Measurements from ENCODE around the gene DTNBP1.

Gene DTNBP1

DNA sequence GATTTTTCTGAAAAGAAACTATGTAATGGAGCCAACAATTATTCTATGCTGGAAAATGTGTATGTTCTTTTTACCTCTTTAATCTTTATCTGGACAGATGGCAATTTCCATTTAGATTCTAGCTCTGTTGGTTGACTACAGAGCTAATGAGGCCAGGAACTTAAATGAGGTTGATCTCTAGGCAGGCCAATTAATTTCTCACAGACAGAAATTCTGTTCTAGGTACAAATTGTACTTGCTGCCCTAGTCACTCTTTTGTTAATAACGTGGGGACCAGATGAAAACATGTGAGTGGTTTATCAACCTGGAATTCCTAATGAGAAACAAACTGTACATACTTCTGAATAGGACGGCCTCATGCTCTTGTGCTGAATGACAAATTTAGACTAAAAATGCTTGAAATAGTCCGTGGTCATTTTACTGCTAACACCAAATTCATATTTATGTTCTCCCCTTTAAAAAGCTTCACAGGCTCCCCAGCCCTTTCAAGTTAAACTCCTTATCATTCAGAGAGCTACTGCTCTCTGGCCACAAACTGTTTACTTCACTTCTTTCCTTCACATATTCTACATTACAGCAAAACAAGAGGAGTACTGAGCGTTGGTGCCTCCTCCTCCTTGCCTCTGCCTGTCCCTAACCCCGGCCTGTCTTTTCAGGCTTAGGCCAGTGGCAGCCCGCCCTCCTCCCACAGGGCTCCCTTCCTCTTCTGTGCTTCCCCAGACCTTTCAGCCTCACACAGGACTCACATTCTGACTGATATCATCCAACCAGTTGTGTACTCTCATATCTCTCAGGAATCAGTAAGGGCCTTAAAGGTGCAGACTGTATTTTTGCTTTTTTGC is 41.4 kb downstream of the DTNBP1 start:
- Histone ChIP-seq H3K9me3 (ENCODE audit: control insufficient read depth, insufficient read depth, low read length) (no peaks in the 10 kb centered on the region), H3K27me3 (ENCODE audit: control insufficient read depth, insufficient read depth, low read length) (no peaks in the 10 kb centered on the region), H3K36me3 (ENCODE audit: control insufficient read depth, insufficient read depth, low read length) (no peaks in the 10 kb centered on the region), H3K4me3 (ENCODE audit: low read depth, low read length) (no peak overlapping the region), H3K9ac (ENCODE audit: low read depth, low read length) (no peak overlapping the region), H3K4me1 (ENCODE audit: control insufficient read depth, insufficient read depth, low read length) (peaks cover 3% of the 10 kb centered on the region)

DNA sequence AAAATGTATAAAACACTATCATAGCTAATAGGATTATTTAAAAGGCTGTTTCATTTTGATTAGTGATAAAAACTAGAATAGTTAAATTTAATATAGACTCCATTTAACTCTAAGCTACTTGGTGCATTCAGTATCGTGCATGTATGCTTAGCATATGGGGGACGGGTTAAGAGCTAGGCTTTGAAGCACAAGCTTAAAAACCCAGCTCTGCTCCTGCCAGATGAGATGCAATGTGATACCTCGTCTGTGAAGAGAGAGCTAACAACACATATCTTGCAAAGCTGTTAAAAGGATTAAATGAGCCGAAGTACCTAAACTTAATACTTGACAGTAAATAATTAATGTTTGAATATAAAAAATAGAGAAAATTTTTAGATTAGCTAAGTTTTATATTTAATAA is 42.2 kb downstream of the DTNBP1 start:
- no peak overlapping the region for H3K4me3 ChIP-seq (ENCODE audit: low read depth, low read length)
- peaks cover 11% of the 10 kb centered on the region for H3K4me1 ChIP-seq (ENCODE audit: control insufficient read depth, insufficient read depth, low read length)
- H3K36me3 ChIP-seq (ENCODE audit: control insufficient read depth, insufficient read depth, low read length) = no peaks in the 10 kb centered on the region
- H3K9ac ChIP-seq (ENCODE audit: low read depth, low read length) = no peak overlapping the region
- H3K27me3 ChIP-seq (ENCODE audit: control insufficient read depth, insufficient read depth, low read length) = no peaks in the 10 kb centered on the region
- no peaks in the 10 kb centered on the region for H3K9me3 ChIP-seq (ENCODE audit: control insufficient read depth, insufficient read depth, low read length)

DNA sequence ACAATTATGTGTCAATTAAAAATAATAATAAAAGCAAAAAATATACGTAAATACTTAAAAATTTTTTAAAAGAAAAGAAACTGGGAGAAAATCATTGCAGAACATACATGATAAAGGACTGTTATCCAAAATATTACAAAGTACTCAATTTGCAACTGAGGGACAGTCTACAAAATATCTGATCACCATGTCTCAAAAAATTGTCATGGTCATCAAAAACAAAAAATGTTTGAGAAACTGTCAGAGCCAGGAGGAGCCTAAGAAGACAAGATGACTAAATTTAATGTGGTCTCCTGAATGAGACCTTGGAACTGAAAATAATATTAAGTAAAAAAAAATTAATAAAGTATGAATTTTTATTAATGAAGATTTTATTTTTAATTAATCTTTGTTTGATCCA is 43.5 kb downstream of the DTNBP1 start:
- Histone ChIP-seq H3K9me3 (ENCODE audit: control insufficient read depth, insufficient read depth, low read length) (no peaks in the 10 kb centered on the region), H3K4me1 (ENCODE audit: control insufficient read depth, insufficient read depth, low read length) (peaks cover 14% of the 10 kb centered on the region), H3K27me3 (ENCODE audit: control insufficient read depth, insufficient read depth, low read length) (no peaks in the 10 kb centered on the region), H3K36me3 (ENCODE audit: control insufficient read depth, insufficient read depth, low read length) (no peaks in the 10 kb centered on the region), H3K4me3 (ENCODE audit: low read depth, low read length) (no peak overlapping the region), H3K9ac (ENCODE audit: low read depth, low read length) (no peak overlapping the region)

DNA sequence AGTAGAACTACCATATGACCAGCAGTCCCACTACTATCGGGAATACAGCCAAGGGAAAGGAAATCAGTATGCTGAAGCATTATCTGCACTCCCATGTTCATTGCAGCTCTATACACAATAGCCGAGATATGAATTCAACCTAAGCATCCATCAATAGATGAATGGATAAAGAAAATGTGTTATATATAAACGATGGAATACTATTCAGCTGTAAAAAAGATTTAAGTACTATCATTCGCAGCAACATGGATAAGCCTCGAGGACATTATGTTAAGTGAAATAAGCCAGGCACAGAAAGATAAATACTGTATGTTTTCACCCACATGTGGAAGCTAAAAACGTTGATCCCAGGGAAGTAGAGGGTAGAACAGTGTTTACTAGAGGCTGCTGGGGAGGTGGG is 44.1 kb downstream of the DTNBP1 start:
- Histone ChIP-seq H3K9me3 (ENCODE audit: control insufficient read depth, insufficient read depth, low read length) (no peaks in the 10 kb centered on the region), H3K36me3 (ENCODE audit: control insufficient read depth, insufficient read depth, low read length) (no peaks in the 10 kb centered on the region), H3K9ac (ENCODE audit: low read depth, low read length) (no peak overlapping the region), H3K4me1 (ENCODE audit: control insufficient read depth, insufficient read depth, low read length) (peaks cover 19% of the 10 kb centered on the region), H3K27me3 (ENCODE audit: control insufficient read depth, insufficient read depth, low read length) (no peaks in the 10 kb centered on the region), H3K4me3 (ENCODE audit: low read depth, low read length) (no peak overlapping the region)

DNA sequence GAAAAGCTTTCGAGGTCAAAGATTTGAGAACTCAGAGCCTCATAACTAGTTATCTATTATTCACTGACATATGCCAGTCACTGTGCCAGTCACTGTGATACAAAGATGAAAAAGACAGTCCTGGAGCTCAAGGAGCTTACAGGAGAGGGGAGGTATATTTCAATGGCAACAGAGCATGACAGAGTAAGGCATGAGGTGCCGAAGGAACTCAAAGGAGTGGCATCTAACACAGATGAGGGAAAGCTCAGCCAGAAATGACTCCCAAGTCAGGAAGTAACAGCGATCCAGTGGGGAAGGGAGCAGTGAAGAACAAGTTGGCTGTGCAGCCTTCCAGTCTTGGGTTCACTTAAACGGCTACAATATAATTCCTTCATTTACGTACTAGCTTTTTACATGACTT is 46.6 kb downstream of the DTNBP1 start:
- Histone ChIP-seq H3K36me3 (ENCODE audit: control insufficient read depth, insufficient read depth, low read length) (no peaks in the 10 kb centered on the region), H3K4me1 (ENCODE audit: control insufficient read depth, insufficient read depth, low read length) (peaks cover 16% of the 10 kb centered on the region), H3K4me3 (ENCODE audit: low read depth, low read length) (no peak overlapping the region), H3K9ac (ENCODE audit: low read depth, low read length) (no peak overlapping the region), H3K9me3 (ENCODE audit: control insufficient read depth, insufficient read depth, low read length) (no peaks in the 10 kb centered on the region), H3K27me3 (ENCODE audit: control insufficient read depth, insufficient read depth, low read length) (no peaks in the 10 kb centered on the region)

DNA sequence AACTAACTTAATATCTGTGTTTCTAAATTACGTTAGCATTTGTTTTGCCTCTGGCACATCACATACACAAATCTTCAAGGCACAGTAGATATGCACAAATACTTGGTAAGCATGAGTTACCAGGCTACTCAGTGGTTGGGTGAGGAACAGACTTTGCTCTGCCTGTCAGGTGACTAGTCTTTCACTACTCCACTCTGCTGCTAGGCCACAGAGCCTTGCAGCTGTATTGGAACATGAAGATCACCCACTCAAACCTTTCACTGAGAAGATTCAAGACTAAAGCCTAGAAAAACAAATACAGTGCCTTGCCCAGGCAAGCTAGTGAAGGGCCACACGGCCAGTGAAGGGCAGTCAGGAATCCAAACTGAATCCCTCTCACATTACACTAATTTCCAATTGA is 47.0 kb downstream of the DTNBP1 start:
- Histone ChIP-seq H3K36me3 (ENCODE audit: control insufficient read depth, insufficient read depth, low read length) (no peaks in the 10 kb centered on the region), H3K27me3 (ENCODE audit: control insufficient read depth, insufficient read depth, low read length) (no peaks in the 10 kb centered on the region), H3K9ac (ENCODE audit: low read depth, low read length) (no peak overlapping the region), H3K4me3 (ENCODE audit: low read depth, low read length) (no peak overlapping the region), H3K4me1 (ENCODE audit: control insufficient read depth, insufficient read depth, low read length) (peaks cover 16% of the 10 kb centered on the region), H3K9me3 (ENCODE audit: control insufficient read depth, insufficient read depth, low read length) (no peaks in the 10 kb centered on the region)

DNA sequence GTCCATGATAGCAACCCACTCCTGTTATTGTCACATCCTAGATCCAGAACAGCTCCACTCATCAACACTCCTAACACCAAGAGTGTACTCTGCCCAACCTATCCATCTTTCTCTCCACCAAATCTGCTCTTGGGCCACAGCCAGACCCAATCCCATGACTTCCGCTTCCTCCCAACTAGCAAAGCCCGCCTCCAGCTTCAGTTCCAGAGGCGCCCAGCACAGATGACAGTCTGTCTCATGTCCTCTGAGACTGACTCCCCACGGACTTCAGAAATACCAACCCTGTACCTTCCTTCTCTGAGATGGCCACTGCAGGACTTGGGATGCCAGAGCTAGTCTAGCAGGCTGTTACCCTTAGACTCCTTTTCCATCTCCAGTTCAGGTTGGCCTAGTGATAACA is 48.6 kb downstream of the DTNBP1 start:
- Histone ChIP-seq H3K9ac (ENCODE audit: low read depth, low read length) (no peak overlapping the region), H3K4me1 (ENCODE audit: control insufficient read depth, insufficient read depth, low read length) (peaks cover 16% of the 10 kb centered on the region), H3K9me3 (ENCODE audit: control insufficient read depth, insufficient read depth, low read length) (no peaks in the 10 kb centered on the region), H3K36me3 (ENCODE audit: control insufficient read depth, insufficient read depth, low read length) (no peaks in the 10 kb centered on the region), H3K4me3 (ENCODE audit: low read depth, low read length) (no peak overlapping the region), H3K27me3 (ENCODE audit: control insufficient read depth, insufficient read depth, low read length) (no peaks in the 10 kb centered on the region)

DNA sequence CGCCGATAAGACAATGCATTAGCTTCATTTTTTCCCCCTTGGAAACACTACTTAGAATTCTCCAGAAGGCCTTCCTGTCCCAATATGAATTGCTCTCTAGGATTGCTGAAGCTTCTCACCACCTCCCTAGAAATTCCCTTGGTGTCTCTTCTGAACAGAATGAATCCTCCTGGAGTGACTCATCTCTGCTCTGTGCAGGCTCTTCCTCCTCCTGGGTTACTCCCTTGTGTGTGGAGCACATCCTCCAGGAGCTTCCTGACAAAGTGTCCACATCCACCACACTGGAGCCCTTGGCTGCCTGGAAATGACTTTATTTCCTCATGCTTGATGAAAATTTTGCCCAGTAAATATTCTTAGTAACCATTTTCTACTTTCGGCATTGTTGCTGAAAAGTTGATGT is 54.4 kb downstream of the DTNBP1 start:
- Histone ChIP-seq H3K4me1 (ENCODE audit: control insufficient read depth, insufficient read depth, low read length) (no peaks in the 10 kb centered on the region), H3K9ac (ENCODE audit: low read depth, low read length) (no peak overlapping the region), H3K4me3 (ENCODE audit: low read depth, low read length) (no peak overlapping the region), H3K36me3 (ENCODE audit: control insufficient read depth, insufficient read depth, low read length) (no peaks in the 10 kb centered on the region), H3K9me3 (ENCODE audit: control insufficient read depth, insufficient read depth, low read length) (no peaks in the 10 kb centered on the region), H3K27me3 (ENCODE audit: control insufficient read depth, insufficient read depth, low read length) (no peaks in the 10 kb centered on the region)

DNA sequence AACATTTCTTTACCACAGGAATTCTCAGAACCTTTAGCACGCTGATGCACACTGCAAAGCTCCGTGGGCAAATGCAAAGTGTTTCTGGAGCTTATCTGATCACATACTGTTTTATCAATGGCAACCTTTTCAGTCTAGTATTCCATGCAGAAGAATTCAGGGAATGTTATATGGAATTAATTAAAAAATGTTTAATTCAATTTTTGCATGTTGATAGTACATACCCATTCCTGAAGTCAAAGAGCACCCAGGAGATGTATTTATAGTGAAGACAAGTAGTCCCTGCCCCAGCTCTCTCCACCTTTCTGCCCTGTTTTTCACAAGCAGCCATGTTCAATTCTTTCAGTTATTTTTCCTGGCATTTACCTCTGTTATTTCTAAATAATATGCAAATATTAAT is 55.2 kb downstream of the DTNBP1 start:
- Histone ChIP-seq H3K36me3 (ENCODE audit: control insufficient read depth, insufficient read depth, low read length) (no peaks in the 10 kb centered on the region), H3K9ac (ENCODE audit: low read depth, low read length) (no peak overlapping the region), H3K4me1 (ENCODE audit: control insufficient read depth, insufficient read depth, low read length) (no peaks in the 10 kb centered on the region), H3K27me3 (ENCODE audit: control insufficient read depth, insufficient read depth, low read length) (no peaks in the 10 kb centered on the region), H3K9me3 (ENCODE audit: control insufficient read depth, insufficient read depth, low read length) (no peaks in the 10 kb centered on the region), H3K4me3 (ENCODE audit: low read depth, low read length) (no peak overlapping the region)

- Histone ChIP-seq H3K36me3 (ENCODE audit: control insufficient read depth, insufficient read depth, low read length) (no peaks in the 10 kb centered on the region), H3K4me3 (ENCODE audit: low read depth, low read length) (no peak overlapping the region), H3K9me3 (ENCODE audit: control insufficient read depth, insufficient read depth, low read length) (no peaks in the 10 kb centered on the region), H3K4me1 (ENCODE audit: control insufficient read depth, insufficient read depth, low read length) (no peaks in the 10 kb centered on the region), H3K27me3 (ENCODE audit: control insufficient read depth, insufficient read depth, low read length) (no peaks in the 10 kb centered on the region), H3K9ac (ENCODE audit: low read depth, low read length) (no peak overlapping the region)
Observed at GRCh38 chr6:15606347-15606746, 56.5 kb downstream of the DTNBP1 start.

GRCh38 chr6:15604843-15605242 is 58.0 kb downstream of the DTNBP1 start:
- H3K4me3 ChIP-seq (ENCODE audit: low read depth, low read length) = no peak overlapping the region
- H3K4me1 ChIP-seq (ENCODE audit: control insufficient read depth, insufficient read depth, low read length) = no peaks in the 10 kb centered on the region
- no peaks in the 10 kb centered on the region for H3K27me3 ChIP-seq (ENCODE audit: control insufficient read depth, insufficient read depth, low read length)
- H3K9me3 ChIP-seq (ENCODE audit: control insufficient read depth, insufficient read depth, low read length) = no peaks in the 10 kb centered on the region
- H3K36me3 ChIP-seq (ENCODE audit: control insufficient read depth, insufficient read depth, low read length) = no peaks in the 10 kb centered on the region
- H3K9ac ChIP-seq (ENCODE audit: low read depth, low read length) = no peak overlapping the region

- no peaks in the 10 kb centered on the region for H3K27me3 ChIP-seq (ENCODE audit: control insufficient read depth, insufficient read depth, low read length)
- no peaks in the 10 kb centered on the region for H3K36me3 ChIP-seq (ENCODE audit: control insufficient read depth, insufficient read depth, low read length)
- no peaks in the 10 kb centered on the region for H3K4me1 ChIP-seq (ENCODE audit: control insufficient read depth, insufficient read depth, low read length)
- H3K4me3 ChIP-seq (ENCODE audit: low read depth, low read length) = no peak overlapping the region
- H3K9ac ChIP-seq (ENCODE audit: low read depth, low read length) = no peak overlapping the region
- no peaks in the 10 kb centered on the region for H3K9me3 ChIP-seq (ENCODE audit: control insufficient read depth, insufficient read depth, low read length)
Observed at GRCh38 chr6:15602154-15602553, 60.7 kb downstream of the DTNBP1 start.
